GM12873 (cell line): ENCODE results near the gene CC2D2A.

ENCODE experiments used
- TF ChIP-seq, protein P1 (sequence below): IDR thresholded peaks from 2 replicates; pipeline ENCODE4 v1.5.1; 2012; ENCODE audit warnings: low read depth, mild to moderate bottlenecking, moderate library complexity, low read length, control low read depth; ENCODE audit not compliant: insufficient read depth; ENCODE audit errors: missing control alignments

CC2D2A gene

DNA sequence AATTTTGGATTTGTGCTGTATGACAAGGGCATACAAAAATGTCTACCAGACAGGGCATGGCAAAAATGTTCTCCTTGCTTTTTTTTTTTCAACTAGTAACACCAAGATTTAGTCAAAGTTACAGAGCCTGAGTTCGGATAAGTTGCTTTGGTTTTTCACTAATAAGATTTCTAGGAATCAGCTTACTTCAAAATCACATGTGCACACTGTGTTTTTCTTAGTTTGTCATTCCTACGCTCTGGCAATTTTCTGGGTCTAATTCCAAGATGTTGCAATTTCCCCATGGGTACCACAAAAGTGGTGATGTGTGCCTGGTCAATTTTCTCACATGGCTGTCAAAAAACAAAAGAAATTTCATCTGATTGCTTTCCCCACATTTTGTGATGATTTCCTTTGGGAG is 35.6 kb upstream of the CC2D2A start:
- TF ChIP-seq, protein P1, sequence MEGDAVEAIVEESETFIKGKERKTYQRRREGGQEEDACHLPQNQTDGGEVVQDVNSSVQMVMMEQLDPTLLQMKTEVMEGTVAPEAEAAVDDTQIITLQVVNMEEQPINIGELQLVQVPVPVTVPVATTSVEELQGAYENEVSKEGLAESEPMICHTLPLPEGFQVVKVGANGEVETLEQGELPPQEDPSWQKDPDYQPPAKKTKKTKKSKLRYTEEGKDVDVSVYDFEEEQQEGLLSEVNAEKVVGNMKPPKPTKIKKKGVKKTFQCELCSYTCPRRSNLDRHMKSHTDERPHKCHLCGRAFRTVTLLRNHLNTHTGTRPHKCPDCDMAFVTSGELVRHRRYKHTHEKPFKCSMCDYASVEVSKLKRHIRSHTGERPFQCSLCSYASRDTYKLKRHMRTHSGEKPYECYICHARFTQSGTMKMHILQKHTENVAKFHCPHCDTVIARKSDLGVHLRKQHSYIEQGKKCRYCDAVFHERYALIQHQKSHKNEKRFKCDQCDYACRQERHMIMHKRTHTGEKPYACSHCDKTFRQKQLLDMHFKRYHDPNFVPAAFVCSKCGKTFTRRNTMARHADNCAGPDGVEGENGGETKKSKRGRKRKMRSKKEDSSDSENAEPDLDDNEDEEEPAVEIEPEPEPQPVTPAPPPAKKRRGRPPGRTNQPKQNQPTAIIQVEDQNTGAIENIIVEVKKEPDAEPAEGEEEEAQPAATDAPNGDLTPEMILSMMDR = no peak

GRCh38 chr4:15434676-15435075 is 35.0 kb upstream of the CC2D2A start:
- TF ChIP-seq, protein P1 = no peak

GRCh38 chr4:15436513-15436912 is 33.2 kb upstream of the CC2D2A start:
- TF ChIP-seq, protein P1 = no peak

- TF ChIP-seq, protein P1 = no peak
Observed at GRCh38 chr4:15438939-15439524, 30.6 kb upstream of the CC2D2A start.

DNA sequence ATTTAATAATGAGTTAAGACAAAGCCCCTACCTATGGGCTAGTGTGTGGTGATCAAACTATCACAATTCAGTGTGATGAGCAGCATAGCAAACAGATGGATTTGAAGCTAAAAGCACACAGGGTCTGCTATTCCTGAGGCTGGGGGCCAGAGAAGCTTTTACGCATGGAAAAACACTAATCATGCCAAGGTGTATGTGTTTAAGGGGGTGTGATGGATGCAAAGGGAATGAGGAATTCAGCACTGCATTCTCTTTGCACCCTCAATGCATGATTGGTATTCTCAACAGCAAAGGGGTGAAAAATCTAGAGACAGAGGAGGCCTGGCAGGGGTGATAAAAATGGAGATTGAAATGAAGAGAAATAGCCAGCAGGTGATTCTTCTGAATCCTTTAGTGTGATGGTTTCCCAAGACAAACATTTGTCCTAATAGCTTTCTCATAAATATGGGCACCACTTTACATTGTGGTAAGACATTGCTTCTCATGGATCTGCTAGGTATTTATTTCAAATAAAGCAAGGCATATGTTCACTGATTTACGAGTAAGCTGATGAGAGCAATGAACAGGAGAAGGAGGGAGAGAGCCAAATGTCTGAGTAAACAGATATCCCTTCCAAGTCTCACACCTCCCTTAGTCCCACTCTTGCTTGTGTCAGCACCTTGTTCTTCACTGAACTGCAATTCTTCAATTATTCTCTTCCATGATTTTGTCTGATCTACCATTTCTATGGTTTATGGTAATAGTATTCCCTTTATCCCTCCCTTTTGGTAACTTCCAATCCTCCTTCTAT is 26.1 kb upstream of the CC2D2A start:
- TF ChIP-seq, protein P1 = no peak

DNA sequence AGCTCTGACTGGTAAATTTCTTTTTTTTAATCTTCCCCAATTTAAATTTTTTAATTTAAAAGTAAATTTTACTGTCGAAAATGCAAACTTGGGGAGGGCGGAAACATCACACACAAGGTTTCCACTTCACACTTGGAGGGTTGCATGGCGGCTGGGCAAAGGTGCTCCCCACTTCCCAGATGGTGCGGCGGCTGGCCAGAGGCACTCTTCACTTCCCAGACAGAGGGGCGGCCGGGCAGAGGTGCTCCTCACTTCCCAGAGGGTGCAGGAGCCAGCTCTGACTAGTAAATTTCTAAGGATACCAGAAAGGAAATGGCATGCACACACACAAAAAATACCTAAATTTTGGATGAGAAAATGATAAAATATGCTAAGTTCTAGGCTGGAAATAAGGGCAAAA is 25.4 kb upstream of the CC2D2A start:
- TF ChIP-seq, protein P1 = no peak

DNA sequence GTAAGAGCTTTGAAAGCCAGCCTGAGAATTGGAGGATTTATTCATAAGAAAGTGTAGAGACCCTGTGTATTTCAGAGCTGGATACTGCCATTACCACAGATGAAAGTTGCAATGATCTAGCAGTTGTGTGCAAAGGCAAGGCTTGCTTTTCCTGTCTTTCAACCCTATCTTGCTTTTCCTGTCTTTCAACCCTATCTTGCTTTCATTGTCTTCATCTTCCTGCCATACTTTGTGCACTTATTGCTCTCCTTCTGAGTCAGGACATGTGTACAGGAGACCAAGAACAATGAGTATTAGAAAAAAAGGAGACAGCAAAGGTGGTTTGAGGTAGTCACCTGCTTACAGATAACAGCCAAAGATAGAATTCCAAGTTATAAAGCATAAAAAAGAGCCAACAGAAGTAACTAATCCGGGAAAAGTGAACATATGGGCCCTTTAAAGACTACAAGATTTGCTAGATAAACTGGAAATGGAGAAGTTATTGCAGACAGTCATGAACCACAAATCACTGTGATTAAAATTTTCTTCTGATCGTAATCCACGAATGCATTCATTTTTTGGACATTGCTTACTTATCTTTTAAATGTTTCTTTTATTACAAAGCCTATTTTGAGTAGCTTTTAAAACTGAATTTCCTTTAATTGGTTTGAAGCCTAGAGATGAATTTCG is 24.7 kb upstream of the CC2D2A start:
- TF ChIP-seq, protein P1 = no peak
